ENCODE results near the gene SOX8.

- TF ChIP-seq CTCF (IDR thresholded peaks at IDR 0.05) (no peak), POLR2A (IDR thresholded peaks at IDR 0.05) (no peak)
These were observed 6.8 kb upstream of the SOX8 start for GRCh38 chr16:974611-975261.
